Measurements from ENCODE around the gene JARID2.
A peak's percentile ranks its signal among the peaks of the same experiment; 100 is the strongest.

Gene JARID2

GRCh38 chr6:15499591-15499990 lies 253.7 kb downstream of the JARID2 start:
- no peak for DNase-seq

- no peak for DNase-seq
Observed at GRCh38 chr6:15500078-15500740, 254.3 kb downstream of the JARID2 start.

DNA sequence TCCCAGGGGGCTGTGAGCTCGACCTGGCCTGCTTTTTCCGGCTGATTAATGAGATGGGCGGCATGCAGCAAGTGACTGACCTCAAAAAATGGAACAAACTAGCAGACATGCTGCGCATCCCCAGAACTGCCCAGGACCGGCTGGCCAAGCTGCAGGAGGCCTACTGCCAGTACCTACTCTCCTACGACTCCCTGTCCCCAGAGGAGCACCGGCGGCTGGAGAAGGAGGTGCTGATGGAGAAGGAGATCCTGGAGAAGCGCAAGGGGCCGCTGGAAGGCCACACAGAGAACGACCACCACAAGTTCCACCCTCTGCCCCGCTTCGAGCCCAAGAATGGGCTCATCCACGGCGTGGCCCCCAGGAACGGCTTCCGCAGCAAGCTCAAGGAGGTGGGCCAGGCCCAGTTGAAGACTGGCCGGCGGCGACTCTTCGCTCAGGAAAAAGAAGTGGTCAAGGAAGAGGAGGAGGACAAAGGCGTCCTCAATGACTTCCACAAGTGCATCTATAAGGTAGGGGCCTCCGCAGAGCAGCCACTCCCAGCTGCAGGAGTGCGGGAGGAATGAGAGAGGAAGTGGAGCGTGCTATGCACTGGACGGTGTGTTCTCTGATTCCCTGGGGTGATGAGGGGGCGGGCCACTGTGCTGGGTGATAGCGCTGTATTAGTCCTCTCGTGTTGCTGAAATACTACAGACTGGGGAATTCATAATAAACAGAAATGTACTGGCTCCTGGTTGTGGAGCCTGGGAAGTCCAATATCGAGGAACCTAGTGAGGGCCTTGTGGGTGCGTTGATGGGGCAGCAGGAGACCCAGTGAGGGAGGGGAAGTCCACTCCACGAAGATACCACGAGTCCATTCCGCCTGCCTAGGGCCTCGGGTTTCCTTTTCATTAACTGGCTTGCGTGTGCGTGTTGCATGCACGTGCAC lies 255.3 kb downstream of the JARID2 start:
- no peak for DNase-seq

DNA sequence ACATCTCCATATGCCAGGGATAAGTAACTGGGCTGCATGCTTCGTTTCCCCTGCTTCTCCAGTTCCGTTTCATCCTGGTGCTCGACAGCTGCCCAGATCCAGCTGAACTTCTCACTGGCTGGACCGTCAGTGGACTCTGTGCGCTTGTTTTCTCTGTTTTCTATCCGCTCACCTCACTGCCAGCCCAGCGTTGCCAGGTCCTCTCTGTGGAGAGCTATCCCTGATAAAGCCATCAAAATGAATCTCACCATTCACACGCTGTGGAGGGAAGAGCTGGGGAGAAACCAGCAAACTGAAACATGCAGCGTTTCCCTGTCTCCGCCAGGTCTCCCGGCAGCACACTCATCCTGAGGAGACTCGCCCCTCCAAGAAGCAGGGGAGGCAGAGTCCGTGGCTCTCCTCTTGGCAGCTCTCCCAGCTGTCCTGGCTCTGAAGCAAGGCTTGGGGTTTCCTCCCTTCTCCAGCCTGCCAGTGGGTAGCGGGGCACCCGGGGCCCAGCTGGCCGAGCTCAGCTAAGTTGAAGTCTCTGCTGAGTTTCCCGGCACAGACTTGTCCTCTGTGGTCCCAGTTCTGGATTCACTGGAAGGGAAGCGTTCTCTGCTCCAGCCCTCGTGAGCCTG lies 256.1 kb downstream of the JARID2 start:
- DNase-seq, result peak; percentile 69

GRCh38 chr6:15502446-15503345 lies 256.8 kb downstream of the JARID2 start:
- no peak for DNase-seq

DNA sequence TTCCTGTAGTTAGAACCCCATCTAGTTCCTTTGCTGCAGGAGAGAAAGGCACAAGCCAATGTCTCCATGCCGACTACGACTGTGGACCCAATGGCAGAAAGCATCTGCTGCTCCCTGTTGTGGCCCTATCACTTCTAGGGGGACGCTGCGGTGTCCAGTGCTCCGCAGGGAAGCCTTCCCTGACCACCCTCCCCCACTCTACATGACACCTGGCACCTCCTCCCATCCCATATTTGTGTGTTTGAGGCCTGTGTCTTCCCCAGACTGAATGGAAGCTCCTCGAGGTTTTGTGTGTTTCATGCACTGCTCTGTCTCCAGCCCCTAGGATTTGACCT lies 257.4 kb downstream of the JARID2 start:
- no peak for DNase-seq

GRCh38 chr6:15504040-15504495 lies 258.2 kb downstream of the JARID2 start:
- peak; percentile 25 for DNase-seq

DNA sequence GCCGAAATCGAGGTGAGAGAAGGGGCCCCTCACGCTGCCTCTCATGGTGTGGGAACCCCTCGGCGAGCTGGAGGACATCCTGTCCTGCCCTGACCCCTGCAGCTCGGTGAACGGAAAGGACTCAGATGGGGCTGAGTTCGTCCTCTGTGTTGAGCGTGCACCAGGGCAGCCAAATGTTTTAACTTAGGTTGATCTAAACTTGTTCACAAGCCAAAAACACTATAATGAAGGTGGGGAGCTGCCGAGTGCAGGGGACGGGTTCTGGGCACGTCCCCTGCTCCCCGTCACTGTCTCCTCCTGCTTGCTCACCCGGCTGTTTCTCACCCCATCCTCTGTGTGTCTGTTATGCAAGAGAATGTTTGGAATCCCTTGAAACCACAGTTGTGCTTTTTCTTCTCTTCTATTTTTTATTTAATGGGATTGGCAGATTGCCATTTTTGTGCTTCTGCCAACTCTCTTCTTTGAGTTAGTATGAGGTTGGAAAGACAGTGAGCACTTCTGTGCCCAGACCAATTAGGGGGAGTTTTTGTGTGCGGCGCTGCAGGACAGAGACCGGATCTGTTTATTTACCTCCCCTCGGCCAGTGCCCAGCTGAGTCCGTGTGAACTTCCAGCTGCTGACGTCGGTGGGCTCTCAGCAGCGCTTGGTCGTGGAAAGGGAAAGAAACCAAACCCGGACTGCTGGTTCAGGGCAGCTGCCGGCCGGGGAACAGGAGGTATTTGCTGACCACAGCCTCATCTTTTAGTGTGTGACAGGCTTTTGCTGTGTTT lies 258.9 kb downstream of the JARID2 start:
- DNase-seq, result peak; percentile 98

GRCh38 chr6:15505463-15505918 lies 259.6 kb downstream of the JARID2 start:
- DNase-seq, result no peak

DNA sequence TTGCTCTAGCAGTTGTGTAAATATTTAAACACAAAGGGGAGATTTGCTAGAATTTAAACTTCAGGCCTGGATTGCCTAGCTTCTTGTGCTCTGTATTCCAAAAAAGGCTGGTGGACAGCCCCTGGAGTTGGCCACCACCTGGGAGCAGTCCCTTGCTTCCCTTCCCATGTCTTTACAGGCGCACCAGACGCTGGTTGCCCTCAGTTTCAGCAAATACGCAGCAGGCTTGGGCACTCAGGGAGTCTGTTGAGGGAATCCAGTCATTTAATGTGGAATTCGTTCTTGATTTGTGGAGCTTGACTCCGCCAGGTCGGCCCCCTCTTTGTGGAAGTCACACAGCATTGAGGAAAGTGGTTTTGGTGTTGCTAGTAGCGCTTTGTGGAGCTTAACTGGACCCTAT lies 260.2 kb downstream of the JARID2 start:
- no peak for DNase-seq

DNA sequence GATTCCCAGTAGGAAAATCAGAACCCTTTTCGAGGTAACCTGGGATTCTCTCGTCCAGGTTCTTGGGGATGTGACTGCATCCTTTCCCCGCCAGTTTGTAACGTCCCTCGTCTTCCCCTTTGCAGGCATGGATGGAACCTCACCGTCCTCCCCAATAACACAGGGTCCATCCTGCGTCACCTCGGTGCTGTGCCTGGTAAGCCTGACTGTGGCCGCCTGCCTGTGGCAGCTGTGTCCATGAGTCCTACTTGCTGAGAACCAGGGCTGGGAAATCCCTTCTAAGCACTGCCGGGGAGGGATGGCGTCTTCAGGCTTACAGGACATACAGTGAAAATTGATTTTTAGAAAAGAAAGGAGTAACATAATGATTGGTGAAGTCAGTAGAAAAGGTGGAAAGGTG lies 261.4 kb downstream of the JARID2 start:
- no peak for DNase-seq

DNA sequence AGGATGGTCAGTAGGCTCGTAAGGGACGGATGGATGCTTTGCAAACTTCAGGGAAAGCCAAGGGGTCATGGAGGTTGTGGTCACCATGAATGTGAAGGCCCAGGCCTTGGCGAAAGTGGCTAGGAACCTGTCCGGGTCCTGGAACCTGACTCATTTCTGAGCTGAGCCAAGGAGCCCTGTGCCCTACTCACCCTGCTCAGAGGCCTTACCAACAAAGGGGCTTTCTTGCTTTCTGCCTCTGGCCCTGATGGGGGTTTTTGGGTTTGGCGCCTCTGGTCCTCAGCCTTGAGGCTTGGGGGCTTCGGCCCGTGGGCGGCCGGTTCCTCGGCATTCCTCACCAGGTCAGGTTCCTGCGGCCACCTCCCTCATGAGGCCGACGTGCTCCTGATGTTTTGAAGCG lies 261.9 kb downstream of the JARID2 start:
- no peak for DNase-seq

- DNase-seq, result no peak
Observed at GRCh38 chr6:15508441-15508871, 262.6 kb downstream of the JARID2 start.

GRCh38 chr6:15508931-15509330 lies 263.1 kb downstream of the JARID2 start:
- DNase-seq, result no peak

- no peak for DNase-seq
Observed at GRCh38 chr6:15509335-15509933, 263.6 kb downstream of the JARID2 start.

- no peak for DNase-seq
Observed at GRCh38 chr6:15510121-15510520, 264.3 kb downstream of the JARID2 start.

DNA sequence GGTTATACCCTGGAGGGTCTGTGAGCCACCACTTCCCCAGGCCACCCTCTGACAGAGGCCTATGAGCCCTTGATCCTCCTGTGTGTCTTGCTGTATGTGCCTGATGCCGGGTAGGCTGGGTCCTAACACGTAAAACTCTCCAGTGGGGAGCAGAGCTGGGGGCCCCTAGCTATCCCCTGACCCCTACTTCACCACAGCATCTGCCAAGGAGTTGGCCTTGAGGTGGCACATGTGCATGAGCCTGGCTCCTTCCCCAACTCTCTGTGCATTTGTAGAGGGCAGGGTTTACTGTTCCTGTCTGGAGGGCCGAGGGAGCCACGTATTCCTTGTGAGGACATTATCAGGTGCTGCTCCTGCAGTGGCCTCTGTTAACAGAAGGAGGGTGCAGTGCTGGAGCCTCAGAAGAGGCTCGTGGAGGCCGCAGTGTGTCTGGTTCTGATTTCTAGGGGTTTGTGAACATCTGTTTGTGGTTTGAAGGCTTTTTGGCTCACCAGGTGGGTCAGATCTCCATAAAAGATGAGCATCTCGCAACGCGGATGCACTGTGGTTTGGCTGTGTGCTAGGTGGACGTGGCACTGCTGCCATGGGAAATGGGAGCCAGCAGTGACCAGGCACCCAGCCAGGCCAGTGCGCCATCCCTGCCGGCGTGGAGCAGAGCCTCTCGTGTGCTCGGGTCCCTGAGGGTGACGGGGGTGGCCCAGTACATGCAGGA lies 264.8 kb downstream of the JARID2 start:
- no peak for DNase-seq

DNA sequence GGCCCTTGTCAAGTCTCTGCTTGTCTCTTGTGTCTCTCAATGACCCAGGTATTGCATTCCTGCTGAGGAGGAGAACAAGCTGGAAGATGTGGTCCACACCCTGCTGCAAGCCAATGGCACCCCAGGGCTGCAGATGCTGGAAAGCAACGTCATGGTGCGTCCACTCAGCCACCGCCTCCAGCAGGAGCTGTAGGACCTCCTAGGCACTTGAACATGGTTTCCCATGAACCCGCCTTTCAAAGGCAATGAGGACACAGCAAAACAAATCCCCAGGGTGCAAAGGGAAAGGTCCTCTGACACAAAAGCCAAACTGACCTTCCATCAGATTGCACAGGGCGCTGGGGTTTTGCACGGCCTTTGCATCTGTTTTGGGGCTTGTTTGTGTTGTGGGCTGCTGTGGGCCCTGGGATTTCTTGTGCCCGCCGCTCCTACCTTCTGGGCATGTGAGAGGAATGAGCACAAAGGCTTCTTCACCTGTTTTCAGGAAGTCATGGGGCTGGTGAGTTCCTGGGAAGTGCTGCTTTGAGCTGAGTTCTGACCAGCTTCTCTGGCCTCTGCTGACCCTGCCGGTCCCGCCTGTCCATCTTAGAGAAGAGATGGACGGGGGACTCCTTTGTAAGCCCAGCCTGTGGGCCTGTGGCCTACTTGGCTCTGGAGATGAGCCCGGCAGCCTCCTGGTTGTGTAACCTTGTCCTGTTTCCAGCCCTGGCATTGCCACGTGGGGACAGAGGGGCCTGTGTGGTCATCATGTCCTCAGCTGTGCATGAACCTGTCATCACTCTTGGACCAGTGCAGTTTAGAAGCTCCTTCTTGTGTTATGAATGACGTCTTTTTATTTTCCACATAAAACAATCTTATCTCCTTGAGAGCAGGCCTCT lies 265.6 kb downstream of the JARID2 start:
- DNase-seq, result no peak

- no peak for DNase-seq
Observed at GRCh38 chr6:15512126-15512525, 266.3 kb downstream of the JARID2 start.

All from fibroblast of skin of scalp (primary cell).